Measurements from ENCODE around the gene SUCO.
"Not testable (repeated sequence)": the region's sequence is repeated elsewhere in the genome, so short reads cannot be mapped to it uniquely, and the experiment has no call there.

SUCO gene

DNA sequence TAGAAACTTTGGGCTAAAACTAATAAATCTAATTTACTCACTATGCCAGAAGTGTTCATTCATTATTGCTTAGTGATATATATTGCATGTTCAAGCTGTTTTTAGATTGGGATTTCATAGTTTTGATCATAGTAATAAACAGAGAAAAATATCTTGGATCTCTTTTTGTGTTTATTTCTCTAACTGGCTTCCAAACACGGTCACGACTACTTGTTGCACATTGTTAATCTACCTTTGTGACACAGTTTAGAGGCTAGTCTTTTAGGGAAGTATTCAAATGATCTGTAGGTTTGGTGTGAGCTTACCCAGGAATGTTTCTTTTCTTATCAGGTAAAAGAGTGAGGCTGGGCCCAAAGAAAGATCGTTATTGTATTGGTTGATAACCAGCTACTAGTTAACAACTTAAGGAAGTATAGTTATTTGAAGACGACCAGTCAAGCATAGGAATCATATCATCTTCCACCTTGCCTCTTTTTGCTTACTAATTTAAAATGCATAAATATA lies 75.2 kb downstream of the SUCO start:
- Histone ChIP-seq H3K9me3 (ENCODE audit: insufficient read depth, low read length) (no peaks in the 10 kb centered on the region), H3K4me1 (ENCODE audit: insufficient read depth, insufficient read length) (no peaks in the 10 kb centered on the region), H3K36me3 (ENCODE audit: insufficient read depth, insufficient read length, low read length) (peaks cover 25% of the 10 kb centered on the region), H3K27me3 (ENCODE audit: insufficient read depth, insufficient read length) (no peaks in the 10 kb centered on the region), H3K9ac (ENCODE audit: insufficient read length, low read depth) (no peak overlapping the region), H3K4me3 (ENCODE audit: insufficient read length, low read depth) (no peak overlapping the region)
- no peak for DNase-seq (ENCODE audit: low read depth, low spot score)
- TF ChIP-seq YY1 (IDR thresholded peaks at IDR 0.05; ENCODE audit: insufficient read depth, insufficient read length): no peak
- TF ChIP-seq ZNF274 (IDR thresholded peaks at IDR 0.05; ENCODE audit: low read depth, low read length): no peak
- no peak for TF ChIP-seq SUZ12 (IDR thresholded peaks at IDR 0.05; ENCODE audit: extremely low read depth, insufficient read depth, insufficient read length)

DNA sequence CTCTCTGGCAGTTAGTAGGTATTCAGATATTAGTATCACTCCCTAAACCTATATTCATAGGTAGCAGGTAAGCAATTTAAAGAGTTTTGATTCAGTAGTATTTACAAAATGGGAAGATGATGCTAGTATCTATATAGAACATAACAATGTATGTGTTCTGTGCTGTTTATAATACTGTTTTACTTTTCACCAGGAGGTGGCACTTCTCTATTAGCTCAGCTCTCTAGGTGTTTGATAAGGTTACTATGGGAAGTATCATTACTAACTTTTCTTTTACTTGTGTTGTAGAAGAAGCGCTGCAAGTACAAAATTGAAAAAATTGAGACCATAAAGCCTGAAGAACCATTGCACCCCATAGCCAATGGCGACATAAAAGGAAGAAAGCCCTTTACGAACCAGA lies 76.6 kb downstream of the SUCO start:
- no peak for DNase-seq (ENCODE audit: low read depth, low spot score)
- Histone ChIP-seq H3K4me1 (ENCODE audit: insufficient read depth, insufficient read length) (no peaks in the 10 kb centered on the region), H3K9ac (ENCODE audit: insufficient read length, low read depth) (no peak overlapping the region), H3K27me3 (ENCODE audit: insufficient read depth, insufficient read length) (no peaks in the 10 kb centered on the region), H3K4me3 (ENCODE audit: insufficient read length, low read depth) (no peak overlapping the region), H3K9me3 (ENCODE audit: insufficient read depth, low read length) (no peaks in the 10 kb centered on the region), H3K36me3 (ENCODE audit: insufficient read depth, insufficient read length, low read length) (peaks cover 20% of the 10 kb centered on the region)
- no peak for TF ChIP-seq YY1 (IDR thresholded peaks at IDR 0.05; ENCODE audit: insufficient read depth, insufficient read length)
- no peak for TF ChIP-seq ZNF274 (IDR thresholded peaks at IDR 0.05; ENCODE audit: low read depth, low read length)
- no peak for TF ChIP-seq SUZ12 (IDR thresholded peaks at IDR 0.05; ENCODE audit: extremely low read depth, insufficient read depth, insufficient read length)

DNA sequence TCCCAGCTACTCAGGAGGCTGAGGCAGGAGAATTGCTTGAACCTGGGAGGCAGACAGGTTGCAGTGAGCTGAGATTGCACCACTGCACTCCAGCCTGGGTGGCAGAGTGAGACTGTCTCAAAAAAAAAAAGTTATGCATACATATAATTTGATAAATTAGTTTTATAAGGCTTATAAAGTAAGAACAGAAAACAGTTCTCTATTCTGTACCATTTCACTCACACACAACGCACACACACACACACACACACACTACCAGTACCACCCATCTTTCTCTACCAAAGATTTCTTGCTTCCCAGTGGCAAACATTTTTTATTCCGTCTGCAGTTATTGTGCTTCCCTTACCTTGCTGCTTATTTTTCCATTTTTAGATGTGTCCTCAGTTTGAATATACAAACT lies 79.5 kb downstream of the SUCO start:
- Histone ChIP-seq H3K4me1 (ENCODE audit: insufficient read depth, insufficient read length) (no peaks in the 10 kb centered on the region), H3K36me3 (ENCODE audit: insufficient read depth, insufficient read length, low read length) (peaks cover 20% of the 10 kb centered on the region), H3K9ac (ENCODE audit: insufficient read length, low read depth) (no peak overlapping the region), H3K27me3 (ENCODE audit: insufficient read depth, insufficient read length) (no peaks in the 10 kb centered on the region), H3K9me3 (ENCODE audit: insufficient read depth, low read length) (peaks cover 29% of the 10 kb centered on the region), H3K4me3 (ENCODE audit: insufficient read length, low read depth) (no peak overlapping the region)
- no peak for DNase-seq (ENCODE audit: low read depth, low spot score)
- no peak for TF ChIP-seq YY1 (IDR thresholded peaks at IDR 0.05; ENCODE audit: insufficient read depth, insufficient read length)
- no peak for TF ChIP-seq ZNF274 (IDR thresholded peaks at IDR 0.05; ENCODE audit: low read depth, low read length)
- no peak for TF ChIP-seq SUZ12 (IDR thresholded peaks at IDR 0.05; ENCODE audit: extremely low read depth, insufficient read depth, insufficient read length)

DNA sequence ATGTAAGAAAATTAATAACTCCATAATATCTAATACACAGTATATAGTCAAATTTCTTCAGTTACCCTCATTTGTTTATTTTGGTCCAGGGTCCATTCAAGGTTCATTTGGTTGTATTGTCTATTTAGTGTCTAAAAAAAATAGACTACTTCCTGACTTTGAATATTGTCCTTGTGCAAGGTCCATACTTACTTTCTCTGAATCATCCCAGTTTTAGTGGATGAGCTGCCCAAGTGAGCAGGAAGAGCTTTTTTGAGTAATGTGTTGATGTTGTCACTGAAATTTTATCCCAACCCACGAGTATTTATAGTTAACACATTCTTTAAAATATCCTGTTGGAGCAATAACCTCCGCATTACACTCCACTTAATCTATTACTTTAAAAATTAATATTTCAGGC lies 80.3 kb downstream of the SUCO start:
- H3K4me1 ChIP-seq (ENCODE audit: insufficient read depth, insufficient read length): no peaks in the 10 kb centered on the region
- peaks cover 37% of the 10 kb centered on the region for H3K9me3 ChIP-seq (ENCODE audit: insufficient read depth, low read length)
- no peak overlapping the region for H3K4me3 ChIP-seq (ENCODE audit: insufficient read length, low read depth)
- no peaks in the 10 kb centered on the region for H3K27me3 ChIP-seq (ENCODE audit: insufficient read depth, insufficient read length)
- H3K9ac ChIP-seq (ENCODE audit: insufficient read length, low read depth): no peak overlapping the region
- DNase-seq (ENCODE audit: low read depth, low spot score): no peak
- H3K36me3 ChIP-seq (ENCODE audit: insufficient read depth, insufficient read length, low read length): peaks cover 20% of the 10 kb centered on the region
- no peak for TF ChIP-seq YY1 (IDR thresholded peaks at IDR 0.05; ENCODE audit: insufficient read depth, insufficient read length)
- no peak for TF ChIP-seq ZNF274 (IDR thresholded peaks at IDR 0.05; ENCODE audit: low read depth, low read length)
- no peak for TF ChIP-seq SUZ12 (IDR thresholded peaks at IDR 0.05; ENCODE audit: extremely low read depth, insufficient read depth, insufficient read length)

DNA sequence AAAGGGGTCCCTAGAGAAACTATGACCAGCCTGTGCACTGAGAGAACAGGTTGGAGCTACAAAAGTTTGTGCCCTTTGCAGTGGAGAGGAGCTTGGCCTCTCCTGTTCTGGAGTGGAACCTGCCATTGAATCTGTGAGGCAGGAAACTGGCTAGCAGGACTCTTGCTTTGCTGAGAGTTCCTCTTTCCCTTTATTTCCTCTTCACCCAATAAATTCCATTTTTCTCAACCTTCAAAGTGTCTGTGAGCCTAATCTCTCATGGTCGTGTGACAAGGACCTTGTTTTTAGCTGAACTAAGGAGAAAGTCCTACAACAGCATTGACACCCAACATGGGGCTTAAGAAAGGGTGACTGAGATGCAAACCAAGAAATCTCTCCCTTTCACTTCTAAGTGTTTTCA lies 83.2 kb downstream of the SUCO start:
- TF ChIP-seq SUZ12 (IDR thresholded peaks at IDR 0.05; ENCODE audit: extremely low read depth, insufficient read depth, insufficient read length): no peak
- TF ChIP-seq YY1 (IDR thresholded peaks at IDR 0.05; ENCODE audit: insufficient read depth, insufficient read length): no peak
- TF ChIP-seq ZNF274 (IDR thresholded peaks at IDR 0.05; ENCODE audit: low read depth, low read length): no peak
- H3K4me1 ChIP-seq (ENCODE audit: insufficient read depth, insufficient read length): no peaks in the 10 kb centered on the region
- no peaks in the 10 kb centered on the region for H3K27me3 ChIP-seq (ENCODE audit: insufficient read depth, insufficient read length)
- H3K9ac ChIP-seq (ENCODE audit: insufficient read length, low read depth): no peak overlapping the region
- no peak for DNase-seq (ENCODE audit: low read depth, low spot score)
- H3K9me3 ChIP-seq (ENCODE audit: insufficient read depth, low read length): peaks cover 66% of the 10 kb centered on the region
- H3K4me3 ChIP-seq (ENCODE audit: insufficient read length, low read depth): no peak overlapping the region
- H3K36me3 ChIP-seq (ENCODE audit: insufficient read depth, insufficient read length, low read length): no peaks in the 10 kb centered on the region

DNA sequence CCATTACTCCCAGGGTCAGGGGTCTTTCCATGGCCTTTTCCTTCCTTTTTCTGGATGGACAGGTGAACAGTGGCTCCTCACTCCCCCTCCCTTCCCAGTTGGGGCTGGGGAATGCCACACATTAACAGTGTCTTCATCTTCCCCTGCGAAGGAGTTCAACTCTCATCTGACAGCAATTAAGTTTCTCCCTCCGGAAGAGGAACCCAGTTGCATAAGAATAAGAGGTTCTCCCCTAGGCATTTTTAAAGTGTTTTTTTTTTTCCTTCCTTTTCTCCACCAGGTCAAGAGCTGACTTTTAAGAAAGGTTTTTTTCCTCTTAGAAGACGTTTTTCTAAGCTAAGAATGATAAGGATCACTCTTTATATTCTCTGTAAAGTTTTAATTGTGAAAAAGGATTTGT lies 83.7 kb downstream of the SUCO start:
- no peaks in the 10 kb centered on the region for H3K36me3 ChIP-seq (ENCODE audit: insufficient read depth, insufficient read length, low read length)
- TF ChIP-seq YY1 (IDR thresholded peaks at IDR 0.05; ENCODE audit: insufficient read depth, insufficient read length) (no peak), SUZ12 (IDR thresholded peaks at IDR 0.05; ENCODE audit: extremely low read depth, insufficient read depth, insufficient read length) (no peak), ZNF274 (IDR thresholded peaks at IDR 0.05; ENCODE audit: low read depth, low read length) (no peak)
- no peak overlapping the region for H3K4me3 ChIP-seq (ENCODE audit: insufficient read length, low read depth)
- no peak overlapping the region for H3K9ac ChIP-seq (ENCODE audit: insufficient read length, low read depth)
- H3K27me3 ChIP-seq (ENCODE audit: insufficient read depth, insufficient read length): no peaks in the 10 kb centered on the region
- DNase-seq (ENCODE audit: low read depth, low spot score): no peak
- H3K4me1 ChIP-seq (ENCODE audit: insufficient read depth, insufficient read length): no peaks in the 10 kb centered on the region
- peaks cover 71% of the 10 kb centered on the region for H3K9me3 ChIP-seq (ENCODE audit: insufficient read depth, low read length)

DNA sequence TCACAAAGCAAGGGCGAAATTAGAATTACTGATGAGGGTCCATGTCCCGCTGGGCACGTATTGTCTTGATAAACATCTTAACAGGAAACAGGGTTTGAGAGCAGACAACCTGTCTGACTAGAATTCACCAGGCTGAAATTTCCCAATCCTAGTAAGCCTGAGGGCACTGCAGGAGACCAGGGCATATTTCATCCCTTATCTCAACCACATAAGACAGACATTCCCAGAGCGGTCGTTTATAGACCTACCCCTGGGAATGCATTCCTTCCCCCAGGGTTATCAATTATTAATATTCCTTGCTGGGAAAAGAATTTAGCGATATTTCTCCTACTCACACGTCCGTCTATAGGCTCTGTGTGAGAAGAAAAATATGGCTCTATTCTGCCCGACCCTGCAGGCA lies 87.7 kb downstream of the SUCO start:
- not testable (repeated sequence) for H3K9ac ChIP-seq (ENCODE audit: insufficient read length, low read depth); DNase-seq (ENCODE audit: low read depth, low spot score); H3K27me3 ChIP-seq (ENCODE audit: insufficient read depth, insufficient read length); H3K4me3 ChIP-seq (ENCODE audit: insufficient read length, low read depth); H3K4me1 ChIP-seq (ENCODE audit: insufficient read depth, insufficient read length); H3K36me3 ChIP-seq (ENCODE audit: insufficient read depth, insufficient read length, low read length)
- H3K9me3 ChIP-seq (ENCODE audit: insufficient read depth, low read length): peaks cover 68% of the 10 kb centered on the region

DNA sequence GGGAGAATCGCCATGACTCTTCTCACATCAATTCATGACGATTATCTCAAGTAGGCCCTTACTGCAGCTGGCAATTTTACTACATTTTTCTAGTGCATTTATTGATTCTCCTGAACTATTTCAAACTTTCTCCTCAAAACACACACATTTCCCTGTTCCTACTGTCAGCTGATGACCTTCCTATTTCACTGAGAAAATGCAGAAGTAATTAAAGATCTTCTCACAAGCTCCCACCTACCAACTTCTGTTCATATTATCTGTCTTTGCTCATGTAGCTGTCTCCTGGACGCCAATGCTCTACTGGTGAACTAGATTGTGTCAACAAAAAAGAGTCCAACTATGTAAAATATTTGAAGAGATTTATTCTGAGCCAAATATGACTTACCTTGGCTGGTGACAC lies 89.6 kb downstream of the SUCO start:
- DNase-seq (ENCODE audit: low read depth, low spot score): no peak
- Histone ChIP-seq H3K4me1 (ENCODE audit: insufficient read depth, insufficient read length) (no peaks in the 10 kb centered on the region), H3K9ac (ENCODE audit: insufficient read length, low read depth) (no peak overlapping the region), H3K9me3 (ENCODE audit: insufficient read depth, low read length) (peaks cover 49% of the 10 kb centered on the region), H3K4me3 (ENCODE audit: insufficient read length, low read depth) (no peak overlapping the region), H3K36me3 (ENCODE audit: insufficient read depth, insufficient read length, low read length) (no peaks in the 10 kb centered on the region), H3K27me3 (ENCODE audit: insufficient read depth, insufficient read length) (no peaks in the 10 kb centered on the region)
- TF ChIP-seq YY1 (IDR thresholded peaks at IDR 0.05; ENCODE audit: insufficient read depth, insufficient read length): no peak
- no peak for TF ChIP-seq ZNF274 (IDR thresholded peaks at IDR 0.05; ENCODE audit: low read depth, low read length)
- TF ChIP-seq SUZ12 (IDR thresholded peaks at IDR 0.05; ENCODE audit: extremely low read depth, insufficient read depth, insufficient read length): no peak
